LoVo (cell line): ENCODE results near the gene FAM83F.
"Not testable (repeated sequence)": the region's sequence is repeated elsewhere in the genome, so short reads cannot be mapped to it uniquely, and the experiment has no call there.

Source experiments
- DNase-seq: peaks from one replicate; pipeline ENCODE4 v3.0.0-alpha.2; 2016; ENCODE audit warnings: low spot score

Gene FAM83F

DNA sequence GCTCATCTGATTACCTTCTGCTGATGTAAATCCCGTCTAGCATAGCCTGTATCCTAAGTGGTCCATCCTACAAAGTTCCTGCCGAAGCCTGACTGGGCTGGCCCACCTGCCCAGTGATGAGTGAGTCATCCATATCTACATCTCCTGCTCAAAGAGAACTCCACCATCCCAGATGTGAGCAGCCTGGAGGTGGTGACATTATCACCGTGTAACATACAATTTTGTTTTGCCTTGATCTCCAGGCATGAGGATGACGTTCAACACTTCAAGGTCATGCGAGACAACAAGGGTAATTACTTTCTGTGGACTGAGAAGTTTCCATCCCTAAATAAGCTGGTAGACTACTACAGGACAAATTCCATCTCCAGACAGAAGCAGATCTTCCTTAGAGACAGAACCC is 29.0 kb upstream of the FAM83F start:
- DNase-seq, result no peak

DNA sequence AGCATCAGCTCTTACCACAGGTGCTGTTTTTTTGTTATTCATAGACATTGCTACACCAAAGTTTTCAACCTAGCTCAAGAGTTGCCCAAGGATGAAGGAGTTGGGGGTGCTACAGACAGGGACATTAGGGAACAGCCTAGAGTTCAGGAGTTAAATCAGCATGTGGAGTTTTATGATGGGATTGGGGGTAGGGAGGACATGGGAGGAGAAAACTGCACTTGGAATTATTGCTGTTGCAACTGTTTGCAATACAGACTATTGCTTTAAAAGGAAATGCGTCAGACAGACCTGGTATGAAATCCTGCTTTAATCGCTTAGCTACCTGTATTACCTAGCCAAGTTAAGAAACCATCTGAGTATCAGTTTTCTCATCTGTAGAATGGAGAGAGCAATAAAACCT is 28.3 kb upstream of the FAM83F start:
- DNase-seq, result no peak

DNA sequence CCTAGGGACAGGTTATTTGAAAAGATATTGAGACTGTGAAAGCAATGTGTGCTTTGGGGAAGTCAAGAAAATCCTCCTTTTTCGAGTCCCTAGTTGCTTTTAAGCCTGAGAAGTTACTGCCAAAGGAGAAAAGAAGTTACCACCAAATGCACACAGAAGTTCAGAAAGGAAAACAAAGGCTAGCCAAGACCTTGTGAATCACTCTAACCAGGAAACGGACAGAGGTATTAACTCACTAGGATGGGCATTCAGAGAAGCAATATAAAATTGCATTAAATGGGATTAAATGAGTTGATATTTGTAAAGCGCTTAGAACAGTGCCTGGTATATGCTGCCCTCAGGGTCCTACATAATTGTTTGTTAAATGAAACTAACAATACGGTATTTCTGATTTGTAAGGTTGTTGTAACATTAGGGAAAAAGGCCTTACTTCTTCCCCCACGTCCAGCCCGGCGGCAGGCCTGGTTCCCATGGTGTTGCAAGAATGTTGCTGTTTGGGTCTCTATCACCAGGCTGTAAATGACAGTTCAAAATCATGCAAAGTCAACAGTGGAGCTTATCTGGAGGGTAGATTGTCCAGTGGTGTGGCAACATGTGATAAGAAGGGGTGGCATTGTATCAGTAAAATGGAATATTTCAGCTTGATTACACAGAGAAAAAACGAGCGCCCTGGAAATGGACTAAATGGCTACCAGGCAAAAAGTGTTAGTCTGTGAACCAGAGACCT is 27.5 kb upstream of the FAM83F start:
- no peak for DNase-seq

GRCh38 chr22:39967996-39968972 is 26.5 kb upstream of the FAM83F start:
- DNase-seq, result no peak

DNA sequence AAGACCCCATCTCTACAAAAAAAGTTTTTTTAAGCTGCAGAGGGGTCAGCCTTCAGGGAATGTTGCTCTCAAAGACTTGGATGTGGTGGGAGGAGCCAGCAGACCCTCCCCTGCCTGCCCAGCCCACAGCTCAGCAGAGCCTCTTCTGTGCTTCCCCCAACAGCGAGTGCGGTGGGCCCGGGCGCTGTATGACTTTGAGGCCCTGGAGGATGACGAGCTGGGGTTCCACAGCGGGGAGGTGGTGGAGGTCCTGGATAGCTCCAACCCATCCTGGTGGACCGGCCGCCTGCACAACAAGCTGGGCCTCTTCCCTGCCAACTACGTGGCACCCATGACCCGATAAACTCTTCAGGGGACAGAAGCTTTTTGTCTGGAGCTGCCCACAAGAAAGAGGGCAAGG is 24.0 kb upstream of the FAM83F start:
- DNase-seq, result no peak

GRCh38 chr22:39972641-39973040 is 22.1 kb upstream of the FAM83F start:
- DNase-seq, result no peak

GRCh38 chr22:39973656-39974055 is 21.1 kb upstream of the FAM83F start:
- no peak for DNase-seq

GRCh38 chr22:39974065-39974464 is 20.7 kb upstream of the FAM83F start:
- DNase-seq, result no peak

- no peak for DNase-seq
These were observed 15.7 kb upstream of the FAM83F start for GRCh38 chr22:39979048-39979447.

DNA sequence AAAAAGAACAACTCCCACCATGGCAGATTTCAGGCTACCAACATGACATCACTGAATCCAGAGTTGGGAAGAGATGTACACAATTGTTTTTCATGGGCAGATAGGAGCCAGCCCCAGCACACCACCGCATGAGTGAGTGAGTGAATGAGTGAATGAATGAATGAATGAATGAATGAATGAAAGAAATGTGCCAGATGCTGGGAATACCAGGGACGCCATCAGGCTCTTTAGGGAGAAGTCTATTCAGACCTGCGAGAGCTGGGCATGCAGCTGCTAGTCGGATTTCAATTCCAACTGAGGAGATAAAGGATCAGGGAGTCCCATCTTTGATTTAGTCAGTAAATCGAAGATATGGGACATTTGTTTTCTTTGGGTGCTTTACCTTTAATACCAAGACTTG is 15.3 kb upstream of the FAM83F start:
- no peak for DNase-seq

- DNase-seq, result no peak
These were observed 14.2 kb upstream of the FAM83F start for GRCh38 chr22:39980596-39980995.

- no peak for DNase-seq
These were observed 11.4 kb upstream of the FAM83F start for GRCh38 chr22:39983346-39983745.

GRCh38 chr22:39984006-39984405 is 10.7 kb upstream of the FAM83F start:
- no peak for DNase-seq

GRCh38 chr22:39984746-39985145 is 10.0 kb upstream of the FAM83F start:
- DNase-seq, result no peak

DNA sequence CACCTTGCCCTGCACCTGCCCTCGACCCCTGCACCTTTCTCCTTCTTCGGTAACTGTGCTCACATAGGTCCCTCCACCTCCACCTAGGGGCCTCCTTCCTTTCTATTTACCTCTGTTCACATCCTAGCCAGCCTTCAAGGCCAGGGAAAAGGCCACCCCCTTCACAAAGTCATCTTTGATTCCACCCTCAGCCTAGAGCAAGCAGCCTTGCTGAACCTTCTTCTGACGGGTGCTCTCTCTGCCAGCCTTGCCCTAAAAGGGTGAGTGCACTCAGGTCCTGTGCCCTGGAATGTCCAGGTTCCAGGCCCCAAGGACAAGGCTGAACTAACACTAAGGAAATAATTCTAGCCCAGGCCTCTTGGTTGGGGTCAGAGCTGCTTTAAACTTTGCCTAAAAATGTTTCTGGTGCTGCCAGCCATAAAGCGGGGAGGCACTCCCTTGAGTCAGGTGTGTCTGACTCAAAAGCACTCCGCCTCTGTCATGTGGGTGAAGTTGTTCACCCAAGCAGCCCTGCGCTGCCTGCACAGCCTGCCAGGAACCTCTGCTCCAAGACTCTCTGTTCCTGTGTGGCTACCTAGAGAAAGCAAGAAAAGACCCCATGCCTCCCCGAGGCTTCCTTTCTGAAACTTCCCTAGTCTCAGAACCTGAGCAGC is 9.2 kb upstream of the FAM83F start:
- no peak for DNase-seq

DNA sequence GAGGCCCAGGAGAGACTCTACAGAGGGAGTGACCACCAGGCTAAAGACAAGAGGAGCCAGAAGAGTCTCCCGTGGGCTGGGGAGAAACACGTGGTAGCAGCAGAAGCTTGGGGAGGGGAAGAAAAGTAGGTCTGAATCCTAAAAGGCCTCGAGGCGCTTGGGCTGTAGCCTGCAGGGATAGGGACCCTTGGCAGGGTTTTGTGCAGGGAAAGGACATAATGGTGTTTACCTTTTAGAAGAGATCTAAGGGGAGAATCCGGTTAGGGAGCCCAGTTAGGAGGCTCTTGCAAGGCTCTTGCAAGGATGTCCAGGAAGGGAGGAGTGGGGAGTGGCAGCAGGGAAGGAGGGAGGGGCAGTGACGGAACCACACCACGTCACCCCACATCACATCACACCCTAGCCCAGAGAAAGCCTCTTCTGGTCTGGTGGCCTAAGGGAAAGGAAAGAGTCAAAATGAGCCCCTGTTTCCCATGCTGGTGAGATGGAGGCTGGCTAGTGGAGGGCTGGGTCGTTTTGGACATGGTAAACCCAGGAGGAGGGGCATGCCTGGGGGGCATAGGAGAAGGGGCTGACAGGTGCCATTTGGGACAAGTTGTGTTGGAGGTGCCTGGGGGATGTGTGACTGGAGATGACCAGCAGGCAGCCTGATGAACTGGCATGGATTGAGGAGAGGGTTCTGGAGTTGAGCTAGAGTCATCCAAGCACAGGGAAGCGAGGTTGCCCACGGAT is 6.2 kb upstream of the FAM83F start:
- no peak for DNase-seq

GRCh38 chr22:39989633-39990032 is 5.1 kb upstream of the FAM83F start:
- DNase-seq, result no peak

DNA sequence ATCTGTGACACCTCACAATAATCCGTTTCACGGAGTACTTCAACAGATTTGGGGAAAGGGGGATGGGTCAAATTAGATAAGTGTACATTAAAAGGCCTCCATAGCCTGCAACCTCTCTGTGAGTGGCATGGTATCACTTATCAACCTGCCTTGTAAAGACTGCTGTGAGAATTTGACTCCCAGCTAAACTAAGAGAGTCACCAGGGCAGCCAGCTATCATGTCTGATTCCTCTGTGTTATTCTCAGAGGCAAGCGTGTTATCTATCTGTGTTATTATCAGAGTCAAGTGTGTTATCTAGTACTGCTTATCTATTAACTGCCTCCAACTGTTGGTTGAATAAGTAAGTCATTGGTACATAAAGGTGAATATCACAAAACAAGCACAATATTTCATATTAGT is 4.1 kb upstream of the FAM83F start:
- DNase-seq, result no peak

- DNase-seq, result no peak
These were observed 3.4 kb upstream of the FAM83F start for GRCh38 chr22:39991159-39991860.

- no peak for DNase-seq
These were observed 2.5 kb upstream of the FAM83F start for GRCh38 chr22:39992088-39992826.

- DNase-seq, result not testable (repeated sequence)
These were observed 1.9 kb upstream of the FAM83F start for GRCh38 chr22:39992894-39993293.
